GM23338 (cell line): ENCODE data around the gene POLR2L. TPM values are rescaled to one million over a fixed set of nuclear protein-coding genes. Genes with fewer than 3 reads are reported as not detected.
A peak's percentile ranks its signal among the peaks of the same experiment; 100 is the strongest.

Source experiments
- ATAC-seq: fragments of 200-7000 bp; cut with Tn5 transposase; 3 replicates; pipeline ENCODE4 v1.9.1; 2020
- DNase-seq: peaks from one replicate; pipeline ENCODE4 v3.0.0-alpha.2; 2015; ENCODE audit warnings: low spot score
- H2AFZ ChIP-seq: fragments of 200-600 bp; sonication (generic); 2 replicates; pipeline ENCODE4 v1.8.0; 2016; ENCODE audit warnings: antibody characterized with exemption, mild to moderate bottlenecking, moderate library complexity
- H3F3A ChIP-seq: fragments of 200-600 bp; sonication (generic); replicated peaks from 2 replicates; pipeline ENCODE4 v1.8.0; 2017; ENCODE audit warnings: antibody characterized with exemption, mixed run types, low read depth
- H3K27ac ChIP-seq: fragments of 200-600 bp; sonication (generic); 2 replicates; pipeline ENCODE4 v1.6.1; 2016; ENCODE audit warnings: low read depth
- H3K27me3 ChIP-seq: fragments of 200-600 bp; sonication (generic); 2 replicates; pipeline ENCODE4 v1.8.0; 2016; ENCODE audit warnings: mild to moderate bottlenecking, mixed run types, moderate library complexity; ENCODE audit not compliant: insufficient read depth
- H3K36me3 ChIP-seq: fragments of 200-600 bp; sonication (generic); 2 replicates; pipeline ENCODE4 v1.8.0; 2016; ENCODE audit warnings: mild to moderate bottlenecking; ENCODE audit not compliant: insufficient read depth
- H3K4me1 ChIP-seq: fragments of 200-600 bp; sonication (generic); 2 replicates; pipeline ENCODE4 v1.8.0; 2016; ENCODE audit warnings: mild to moderate bottlenecking, moderate library complexity; ENCODE audit not compliant: insufficient read depth
- H3K4me2 ChIP-seq: fragments of 200-600 bp; sonication (generic); 2 replicates; pipeline ENCODE4 v1.7.1; 2017; ENCODE audit warnings: mixed run types
- H3K4me3 ChIP-seq: fragments of 200-600 bp; sonication (generic); 2 replicates; pipeline ENCODE4 v1.6.1; 2016; ENCODE audit warnings: mixed run types
- H3K79me2 ChIP-seq: fragments of 200-600 bp; sonication (generic); replicated peaks from 2 replicates; pipeline ENCODE4 v1.8.0; 2017; ENCODE audit warnings: mild to moderate bottlenecking; ENCODE audit not compliant: insufficient read depth
- H3K9me2 ChIP-seq: fragments of 200-600 bp; sonication (generic); 2 replicates; pipeline ENCODE4 v1.8.0; 2017; ENCODE audit not compliant: insufficient read depth
- H4K20me1 ChIP-seq: fragments of 200-600 bp; sonication (generic); replicated peaks from 2 replicates; pipeline ENCODE4 v1.8.0; 2017; ENCODE audit warnings: mild to moderate bottlenecking; ENCODE audit not compliant: insufficient read depth
- H3K27ac Mint-ChIP-seq: 2 replicates; pipeline ENCODE4 v1.8.0; 2020; ENCODE audit warnings: inconsistent platforms, mild to moderate bottlenecking, moderate library complexity, mixed read lengths
- H3K27me3 Mint-ChIP-seq: 3 replicates; pipeline ENCODE4 v1.8.0; 2022; ENCODE audit warnings: low read depth, mild to moderate bottlenecking, moderate library complexity, mixed read lengths, inconsistent platforms; ENCODE audit not compliant: insufficient read depth, poor library complexity
- H3K36me3 Mint-ChIP-seq: 3 replicates; pipeline ENCODE4 v1.8.0; 2021; ENCODE audit warnings: low read depth, mild to moderate bottlenecking, inconsistent platforms, moderate library complexity, mixed read lengths
- H3K4me1 Mint-ChIP-seq: 3 replicates; pipeline ENCODE4 v1.8.0; 2020; ENCODE audit warnings: mild to moderate bottlenecking, inconsistent platforms, mixed read lengths
- H3K4me3 Mint-ChIP-seq: 3 replicates; pipeline ENCODE4 v1.8.0; 2021; ENCODE audit warnings: moderate library complexity, mild to moderate bottlenecking, inconsistent platforms, mixed read lengths
- H3K9me3 Mint-ChIP-seq: 3 replicates; pipeline ENCODE4 v1.8.0; 2020; ENCODE audit warnings: moderate library complexity, mild to moderate bottlenecking, inconsistent platforms, mixed read lengths
- EZH2 ChIP-seq: fragments of 200-600 bp; sonication (generic); IDR thresholded peaks from one replicate; pipeline ENCODE4 v1.8.0; 2017; ENCODE audit warnings: antibody characterized with exemption, mild to moderate bottlenecking, low read depth; ENCODE audit not compliant: unreplicated experiment
- EZH2phosphoT487 ChIP-seq: fragments of 200-600 bp; sonication (generic); IDR thresholded peaks from one replicate; pipeline ENCODE4 v1.8.1; 2018; ENCODE audit warnings: antibody characterized with exemption; ENCODE audit not compliant: unreplicated experiment
- POLR2AphosphoS5 ChIP-seq: IDR thresholded peaks from 2 replicates; pipeline ENCODE4 v1.6.1; 2016; ENCODE audit warnings: antibody characterized with exemption, low read depth
- polyA plus RNA-seq: library from polyadenylated mRNA; unstranded; fragments of >200 nt; fragmentation: Nextera tagmentation; extraction: Ambion mirVana; gene quantifications from 2 replicates; pipeline ENCODE4 v1.2.1, GENCODE V29; 2016
- total RNA-seq: library from RNA; depleted of rRNA; stranded (reverse); fragments of >200 nt; shearing (Covaris generic); gene quantifications from 2 replicates; pipeline ENCODE4 v1.2.3, GENCODE V29; 2014
- TF ChIP-seq, protein P1 (sequence below): IDR thresholded peaks from 2 replicates; pipeline ENCODE4 v1.6.1; 2016; ENCODE audit warnings: antibody characterized with exemption
- TF ChIP-seq, protein P2 (sequence below): fragments of 250-450 bp; sonication (Bioruptor Pico); IDR thresholded peaks from 2 replicates; pipeline ENCODE4 v1.5.0; 2020; ENCODE audit warnings: mild to moderate bottlenecking, moderate library complexity
- TF ChIP-seq, protein P3 (sequence below): IDR thresholded peaks from one replicate; pipeline ENCODE4 v1.6.1; 2018; ENCODE audit warnings: antibody characterized with exemption; ENCODE audit not compliant: unreplicated experiment
- TF ChIP-seq, protein P4 (sequence below), 2 experiments: fragments of 200-600 bp in 1 of 2; sonication (generic) in 1 of 2; conservative IDR thresholded peaks; 2 replicates each; pipeline versions ENCODE4 v1.5.1 to v1.6.1; 2016 to 2017; ENCODE audit warnings: antibody characterized with exemption in 2 of 2, low read depth in 2 of 2, mild to moderate bottlenecking in 2 of 2, moderate library complexity in 1 of 2

POLR2L gene
- total and polyA plus RNA-seq, 2 experiments from 2014 or later = 32.2 to 369 TPM

DNA sequence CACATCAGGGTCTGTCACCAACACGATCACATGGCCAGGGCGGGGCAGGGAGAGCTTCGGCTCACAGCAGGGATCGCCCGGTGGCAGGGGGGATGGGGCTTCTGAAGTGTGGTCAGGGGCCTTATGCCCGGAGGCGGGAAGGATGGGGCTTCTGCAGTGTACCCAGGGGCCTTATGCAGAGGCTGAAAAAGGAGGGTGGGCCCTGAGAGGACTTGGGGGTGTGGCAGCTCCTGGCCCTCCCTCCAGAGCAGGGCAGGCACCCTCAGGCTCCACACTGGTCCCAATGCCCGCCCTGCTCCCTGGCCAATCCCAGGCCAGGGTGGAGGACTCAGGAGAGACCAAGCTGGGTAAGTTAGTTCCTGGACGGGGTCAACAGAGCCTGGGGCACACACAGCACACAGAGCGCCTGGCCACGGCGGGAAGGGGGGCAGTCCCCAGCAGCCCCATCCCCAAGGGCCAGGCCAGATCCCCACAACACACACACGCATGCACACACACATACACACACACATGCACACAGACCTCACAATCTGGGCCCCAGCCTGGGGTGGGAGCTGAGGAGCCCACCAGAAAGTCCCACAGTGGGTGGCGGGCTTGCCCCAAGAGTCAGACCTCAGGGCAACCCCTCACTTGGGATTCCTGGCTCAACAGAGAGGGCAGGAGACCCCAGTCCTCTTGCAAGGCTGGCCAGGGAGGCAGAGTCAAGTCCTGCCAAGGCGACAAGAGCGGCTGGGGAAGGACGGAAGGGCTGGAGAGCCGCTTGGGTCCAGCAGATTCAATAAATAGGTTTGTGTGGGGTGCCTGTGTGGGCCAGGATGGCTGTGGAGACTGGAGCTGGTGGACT, 51.4 kb downstream of the POLR2L start:
- H3K36me3 Mint-ChIP-seq = peaks cover 6% of the 10 kb centered on the region; the same call in 1 of the 3 replicates
- peaks cover 24% of the 10 kb centered on the region for H3K4me1 Mint-ChIP-seq
- ATAC-seq (peak; percentile 82), DNase-seq (peak; percentile 86)
- H3K27me3 Mint-ChIP-seq = peaks cover 14% of the 10 kb centered on the region
- 0 out of 2 replicates have a peak overlapping the region, but pooled peaks have one; percentile 26 for H3K27ac ChIP-seq
- no peaks in the 10 kb centered on the region for H3K9me3 Mint-ChIP-seq
- peak overlapping the region; percentile 27; the same call in 2 of the 3 replicates for H3K4me3 Mint-ChIP-seq
- no peaks in the 10 kb centered on the region for H3K9me2 ChIP-seq
- H3K4me1 ChIP-seq = peaks cover 15% of the 10 kb centered on the region; the same call in 1 of the 2 replicates
- peak overlapping the region; percentile 83 for H3K4me2 ChIP-seq
- H3K27me3 ChIP-seq = no peaks in the 10 kb centered on the region
- H3K79me2 ChIP-seq = no peaks in the 10 kb centered on the region
- H3K36me3 ChIP-seq = no peaks in the 10 kb centered on the region
- no peak overlapping the region for H2AFZ ChIP-seq
- TF ChIP-seq, protein P1, sequence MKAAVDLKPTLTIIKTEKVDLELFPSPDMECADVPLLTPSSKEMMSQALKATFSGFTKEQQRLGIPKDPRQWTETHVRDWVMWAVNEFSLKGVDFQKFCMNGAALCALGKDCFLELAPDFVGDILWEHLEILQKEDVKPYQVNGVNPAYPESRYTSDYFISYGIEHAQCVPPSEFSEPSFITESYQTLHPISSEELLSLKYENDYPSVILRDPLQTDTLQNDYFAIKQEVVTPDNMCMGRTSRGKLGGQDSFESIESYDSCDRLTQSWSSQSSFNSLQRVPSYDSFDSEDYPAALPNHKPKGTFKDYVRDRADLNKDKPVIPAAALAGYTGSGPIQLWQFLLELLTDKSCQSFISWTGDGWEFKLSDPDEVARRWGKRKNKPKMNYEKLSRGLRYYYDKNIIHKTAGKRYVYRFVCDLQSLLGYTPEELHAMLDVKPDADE = no peak
- TF ChIP-seq POLR2AphosphoS5 = peak; percentile 48
- peak overlapping the region; percentile 51 for H3K4me3 ChIP-seq
- H3K27ac Mint-ChIP-seq = no peak overlapping the region
- peaks cover 3% of the 10 kb centered on the region; the same call in 1 of the 2 replicates for H4K20me1 ChIP-seq
- peaks cover 13% of the 10 kb centered on the region for H3F3A ChIP-seq

DNA sequence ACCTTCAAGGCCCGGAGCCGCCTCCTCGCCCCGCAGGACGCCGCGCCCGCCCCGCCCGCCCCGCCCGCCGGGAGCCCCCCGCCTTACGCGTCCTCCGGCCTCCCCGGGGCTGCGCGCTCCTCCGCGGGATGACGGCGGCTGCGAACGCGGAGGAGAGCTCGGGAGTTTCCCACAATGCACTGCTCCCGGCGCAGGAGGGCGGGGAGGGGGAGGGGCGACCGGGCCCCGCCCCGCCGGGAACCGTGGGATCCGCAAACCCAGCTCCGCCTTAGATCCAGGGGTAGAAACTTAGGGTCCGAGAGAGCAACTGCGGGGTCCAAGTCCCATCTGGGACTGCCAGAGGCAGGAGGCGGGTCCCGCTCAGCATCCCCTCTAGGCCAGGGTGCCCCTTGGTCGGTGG, 52.4 kb downstream of the POLR2L start, which contains the start of gene CEND1:
TSS of gene CEND1 (minus strand) at position 148 of the 400 bp plus-strand sequence. CDS start 1,514 bp downstream, outside the sequence.
- H3K79me2 ChIP-seq = no peaks in the 10 kb centered on the region
- Mint-ChIP-seq H3K27me3 (peaks cover 15% of the 10 kb centered on the region), H3K4me3 (peak within 1 kb of the TSS; percentile 56), H3K9me3 (no peaks in the 10 kb centered on the region), H3K4me1 (peaks cover 24% of the 10 kb centered on the region), H3K36me3 (peaks cover 6% of the 10 kb centered on the region; the same call in 2 of the 3 replicates), H3K27ac (no peak within 1 kb of the TSS)
- H3K27me3 ChIP-seq = no peaks in the 10 kb centered on the region
- DNase-seq (peak; percentile 79), ATAC-seq (peak; percentile 17)
- peaks cover 15% of the 10 kb centered on the region; the same call in 1 of the 2 replicates for H3K4me1 ChIP-seq
- H3F3A ChIP-seq = peaks cover 13% of the 10 kb centered on the region
- no peak within 1 kb of the TSS for H3K27ac ChIP-seq
- no peaks in the 10 kb centered on the region for H3K36me3 ChIP-seq
- H2AFZ ChIP-seq = no peak within 1 kb of the TSS
- H3K4me2 ChIP-seq = peak within 1 kb of the TSS; percentile 83
- H3K4me3 ChIP-seq = peak within 1 kb of the TSS; percentile 51
- H4K20me1 ChIP-seq = peaks cover 7% of the 10 kb centered on the region
- no peaks in the 10 kb centered on the region for H3K9me2 ChIP-seq
- TF ChIP-seq, protein P2, sequence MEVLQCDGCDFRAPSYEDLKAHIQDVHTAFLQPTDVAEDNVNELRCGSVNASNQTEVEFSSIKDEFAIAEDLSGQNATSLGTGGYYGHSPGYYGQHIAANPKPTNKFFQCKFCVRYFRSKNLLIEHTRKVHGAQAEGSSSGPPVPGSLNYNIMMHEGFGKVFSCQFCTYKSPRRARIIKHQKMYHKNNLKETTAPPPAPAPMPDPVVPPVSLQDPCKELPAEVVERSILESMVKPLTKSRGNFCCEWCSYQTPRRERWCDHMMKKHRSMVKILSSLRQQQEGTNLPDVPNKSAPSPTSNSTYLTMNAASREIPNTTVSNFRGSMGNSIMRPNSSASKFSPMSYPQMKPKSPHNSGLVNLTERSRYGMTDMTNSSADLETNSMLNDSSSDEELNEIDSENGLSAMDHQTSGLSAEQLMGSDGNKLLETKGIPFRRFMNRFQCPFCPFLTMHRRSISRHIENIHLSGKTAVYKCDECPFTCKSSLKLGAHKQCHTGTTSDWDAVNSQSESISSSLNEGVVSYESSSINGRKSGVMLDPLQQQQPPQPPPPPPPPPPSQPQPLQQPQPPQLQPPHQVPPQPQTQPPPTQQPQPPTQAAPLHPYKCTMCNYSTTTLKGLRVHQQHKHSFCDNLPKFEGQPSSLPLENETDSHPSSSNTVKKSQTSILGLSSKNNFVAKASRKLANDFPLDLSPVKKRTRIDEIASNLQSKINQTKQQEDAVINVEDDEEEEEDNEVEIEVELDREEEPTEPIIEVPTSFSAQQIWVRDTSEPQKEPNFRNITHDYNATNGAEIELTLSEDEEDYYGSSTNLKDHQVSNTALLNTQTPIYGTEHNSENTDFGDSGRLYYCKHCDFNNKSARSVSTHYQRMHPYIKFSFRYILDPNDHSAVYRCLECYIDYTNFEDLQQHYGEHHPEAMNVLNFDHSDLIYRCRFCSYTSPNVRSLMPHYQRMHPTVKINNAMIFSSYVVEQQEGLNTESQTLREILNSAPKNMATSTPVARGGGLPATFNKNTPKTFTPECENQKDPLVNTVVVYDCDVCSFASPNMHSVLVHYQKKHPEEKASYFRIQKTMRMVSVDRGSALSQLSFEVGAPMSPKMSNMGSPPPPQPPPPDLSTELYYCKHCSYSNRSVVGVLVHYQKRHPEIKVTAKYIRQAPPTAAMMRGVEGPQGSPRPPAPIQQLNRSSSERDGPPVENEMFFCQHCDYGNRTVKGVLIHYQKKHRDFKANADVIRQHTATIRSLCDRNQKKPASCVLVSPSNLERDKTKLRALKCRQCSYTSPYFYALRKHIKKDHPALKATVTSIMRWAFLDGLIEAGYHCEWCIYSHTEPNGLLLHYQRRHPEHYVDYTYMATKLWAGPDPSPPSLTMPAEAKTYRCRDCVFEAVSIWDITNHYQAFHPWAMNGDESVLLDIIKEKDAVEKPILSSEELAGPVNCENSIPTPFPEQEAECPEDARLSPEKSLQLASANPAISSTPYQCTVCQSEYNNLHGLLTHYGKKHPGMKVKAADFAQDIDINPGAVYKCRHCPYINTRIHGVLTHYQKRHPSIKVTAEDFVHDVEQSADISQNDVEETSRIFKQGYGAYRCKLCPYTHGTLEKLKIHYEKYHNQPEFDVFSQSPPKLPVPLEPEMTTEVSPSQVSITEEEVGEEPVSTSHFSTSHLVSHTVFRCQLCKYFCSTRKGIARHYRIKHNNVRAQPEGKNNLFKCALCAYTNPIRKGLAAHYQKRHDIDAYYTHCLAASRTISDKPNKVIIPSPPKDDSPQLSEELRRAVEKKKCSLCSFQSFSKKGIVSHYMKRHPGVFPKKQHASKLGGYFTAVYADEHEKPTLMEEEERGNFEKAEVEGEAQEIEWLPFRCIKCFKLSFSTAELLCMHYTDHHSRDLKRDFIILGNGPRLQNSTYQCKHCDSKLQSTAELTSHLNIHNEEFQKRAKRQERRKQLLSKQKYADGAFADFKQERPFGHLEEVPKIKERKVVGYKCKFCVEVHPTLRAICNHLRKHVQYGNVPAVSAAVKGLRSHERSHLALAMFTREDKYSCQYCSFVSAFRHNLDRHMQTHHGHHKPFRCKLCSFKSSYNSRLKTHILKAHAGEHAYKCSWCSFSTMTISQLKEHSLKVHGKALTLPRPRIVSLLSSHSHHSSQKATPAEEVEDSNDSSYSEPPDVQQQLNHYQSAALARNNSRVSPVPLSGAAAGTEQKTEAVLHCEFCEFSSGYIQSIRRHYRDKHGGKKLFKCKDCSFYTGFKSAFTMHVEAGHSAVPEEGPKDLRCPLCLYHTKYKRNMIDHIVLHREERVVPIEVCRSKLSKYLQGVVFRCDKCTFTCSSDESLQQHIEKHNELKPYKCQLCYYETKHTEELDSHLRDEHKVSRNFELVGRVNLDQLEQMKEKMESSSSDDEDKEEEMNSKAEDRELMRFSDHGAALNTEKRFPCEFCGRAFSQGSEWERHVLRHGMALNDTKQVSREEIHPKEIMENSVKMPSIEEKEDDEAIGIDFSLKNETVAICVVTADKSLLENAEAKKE (CRISPR knock-in tag) = no peak
- TF ChIP-seq, protein P3, sequence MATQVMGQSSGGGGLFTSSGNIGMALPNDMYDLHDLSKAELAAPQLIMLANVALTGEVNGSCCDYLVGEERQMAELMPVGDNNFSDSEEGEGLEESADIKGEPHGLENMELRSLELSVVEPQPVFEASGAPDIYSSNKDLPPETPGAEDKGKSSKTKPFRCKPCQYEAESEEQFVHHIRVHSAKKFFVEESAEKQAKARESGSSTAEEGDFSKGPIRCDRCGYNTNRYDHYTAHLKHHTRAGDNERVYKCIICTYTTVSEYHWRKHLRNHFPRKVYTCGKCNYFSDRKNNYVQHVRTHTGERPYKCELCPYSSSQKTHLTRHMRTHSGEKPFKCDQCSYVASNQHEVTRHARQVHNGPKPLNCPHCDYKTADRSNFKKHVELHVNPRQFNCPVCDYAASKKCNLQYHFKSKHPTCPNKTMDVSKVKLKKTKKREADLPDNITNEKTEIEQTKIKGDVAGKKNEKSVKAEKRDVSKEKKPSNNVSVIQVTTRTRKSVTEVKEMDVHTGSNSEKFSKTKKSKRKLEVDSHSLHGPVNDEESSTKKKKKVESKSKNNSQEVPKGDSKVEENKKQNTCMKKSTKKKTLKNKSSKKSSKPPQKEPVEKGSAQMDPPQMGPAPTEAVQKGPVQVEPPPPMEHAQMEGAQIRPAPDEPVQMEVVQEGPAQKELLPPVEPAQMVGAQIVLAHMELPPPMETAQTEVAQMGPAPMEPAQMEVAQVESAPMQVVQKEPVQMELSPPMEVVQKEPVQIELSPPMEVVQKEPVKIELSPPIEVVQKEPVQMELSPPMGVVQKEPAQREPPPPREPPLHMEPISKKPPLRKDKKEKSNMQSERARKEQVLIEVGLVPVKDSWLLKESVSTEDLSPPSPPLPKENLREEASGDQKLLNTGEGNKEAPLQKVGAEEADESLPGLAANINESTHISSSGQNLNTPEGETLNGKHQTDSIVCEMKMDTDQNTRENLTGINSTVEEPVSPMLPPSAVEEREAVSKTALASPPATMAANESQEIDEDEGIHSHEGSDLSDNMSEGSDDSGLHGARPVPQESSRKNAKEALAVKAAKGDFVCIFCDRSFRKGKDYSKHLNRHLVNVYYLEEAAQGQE = no peak
- TF ChIP-seq EZH2phosphoT487 = no peak
- no peak for TF ChIP-seq EZH2
- TF ChIP-seq, protein P4, sequence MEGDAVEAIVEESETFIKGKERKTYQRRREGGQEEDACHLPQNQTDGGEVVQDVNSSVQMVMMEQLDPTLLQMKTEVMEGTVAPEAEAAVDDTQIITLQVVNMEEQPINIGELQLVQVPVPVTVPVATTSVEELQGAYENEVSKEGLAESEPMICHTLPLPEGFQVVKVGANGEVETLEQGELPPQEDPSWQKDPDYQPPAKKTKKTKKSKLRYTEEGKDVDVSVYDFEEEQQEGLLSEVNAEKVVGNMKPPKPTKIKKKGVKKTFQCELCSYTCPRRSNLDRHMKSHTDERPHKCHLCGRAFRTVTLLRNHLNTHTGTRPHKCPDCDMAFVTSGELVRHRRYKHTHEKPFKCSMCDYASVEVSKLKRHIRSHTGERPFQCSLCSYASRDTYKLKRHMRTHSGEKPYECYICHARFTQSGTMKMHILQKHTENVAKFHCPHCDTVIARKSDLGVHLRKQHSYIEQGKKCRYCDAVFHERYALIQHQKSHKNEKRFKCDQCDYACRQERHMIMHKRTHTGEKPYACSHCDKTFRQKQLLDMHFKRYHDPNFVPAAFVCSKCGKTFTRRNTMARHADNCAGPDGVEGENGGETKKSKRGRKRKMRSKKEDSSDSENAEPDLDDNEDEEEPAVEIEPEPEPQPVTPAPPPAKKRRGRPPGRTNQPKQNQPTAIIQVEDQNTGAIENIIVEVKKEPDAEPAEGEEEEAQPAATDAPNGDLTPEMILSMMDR (conservative IDR thresholded peaks at IDR 0.05; ENCODE audit: low read depth in 2 of 2) = no peak
